HEK293 (cell line): ENCODE data around the gene KIAA0825.

ENCODE experiments used
- CTCF ChIP-seq: fragments of 450-650 bp; formaldehyde crosslinking; IDR thresholded peaks from 2 replicates; pipeline ENCODE4 v1.5.1; 2016; ENCODE audit warnings: missing biosample characterization, missing genetic modification characterization
- ZBTB21 ChIP-seq: fragments of 450-650 bp; formaldehyde crosslinking; IDR thresholded peaks from 2 replicates; pipeline ENCODE4 v1.5.1; 2017; ENCODE audit warnings: missing biosample characterization, missing genetic modification characterization
- ZNF16 ChIP-seq: fragments of 450-650 bp; formaldehyde crosslinking; IDR thresholded peaks from 2 replicates; pipeline ENCODE4 v1.5.1; 2016; ENCODE audit warnings: low read depth, missing biosample characterization, missing genetic modification characterization
- ZNF324 ChIP-seq: fragments of 450-650 bp; formaldehyde crosslinking; IDR thresholded peaks from 2 replicates; pipeline ENCODE4 v1.5.1; 2016; ENCODE audit warnings: missing biosample characterization, missing genetic modification characterization
- ZNF692 ChIP-seq: fragments of 450-650 bp; formaldehyde crosslinking; IDR thresholded peaks from 2 replicates; pipeline ENCODE4 v1.5.1; 2016; ENCODE audit warnings: missing biosample characterization, missing genetic modification characterization

- TF ChIP-seq ZNF16 (tag by site-specific recombination): no peak
- TF ChIP-seq ZNF324 (tag by site-specific recombination): no peak
- TF ChIP-seq ZBTB21 (tag by site-specific recombination): no peak
- no peak for TF ChIP-seq CTCF (tag by site-specific recombination)
- TF ChIP-seq ZNF692 (tag by site-specific recombination): no peak
These were observed 389.6 kb downstream of the KIAA0825 start for GRCh38 chr5:94228791-94229190.
